Neural cell (in vitro differentiated cells): ENCODE results near the gene LGALS8. TPM values are rescaled to one million over a fixed set of nuclear protein-coding genes. Genes with fewer than 3 reads are reported as not detected.

Source experiments
- H2AFZ ChIP-seq: fragments of 200-600, 300-800 bp; sonication (generic), shearing (Covaris generic); 2 replicates; pipeline ENCODE4 v1.6.0; 2014; ENCODE audit warnings: low read depth, mild to moderate bottlenecking, antibody characterized with exemption, low read length, moderate library complexity
- H3F3A ChIP-seq: fragments of 200-600 bp; shearing (Covaris generic); 2 replicates; pipeline ENCODE4 v1.6.1; 2016; ENCODE audit warnings: mild to moderate bottlenecking, moderate library complexity, mixed read lengths, antibody characterized with exemption, low read length; ENCODE audit not compliant: insufficient read depth, poor library complexity, severe bottlenecking
- H3K27ac ChIP-seq: fragments of 200-600, 300-800 bp; sonication (generic), shearing (Covaris generic); 2 replicates; pipeline ENCODE4 v1.5.1; 2014; ENCODE audit warnings: mild to moderate bottlenecking, low read length, moderate library complexity
- H3K27me3 ChIP-seq: fragments of 300-800, 200-600 bp; sonication (generic), shearing (Covaris generic); 2 replicates; pipeline ENCODE4 v1.6.0; 2014; ENCODE audit warnings: mild to moderate bottlenecking, low read depth, low read length, moderate library complexity; ENCODE audit not compliant: insufficient read depth
- H3K36me3 ChIP-seq: fragments of 300-800, 200-600 bp; sonication (generic), shearing (Covaris generic); 2 replicates; pipeline ENCODE4 v1.5.1; 2014; ENCODE audit warnings: mild to moderate bottlenecking, antibody characterized with exemption, low read length, moderate library complexity; ENCODE audit not compliant: insufficient read depth
- H3K4me2 ChIP-seq: fragments of 300-800, 200-600 bp; sonication (generic), shearing (Covaris generic); 2 replicates; pipeline ENCODE4 v1.6.0; 2014; ENCODE audit warnings: mild to moderate bottlenecking, low read length
- H3K4me3 ChIP-seq: fragments of 300-800, 200-600 bp; sonication (generic), shearing (Covaris generic); 2 replicates; pipeline ENCODE4 v1.5.1; 2014; ENCODE audit warnings: mild to moderate bottlenecking, low read length, moderate library complexity
- H3K79me2 ChIP-seq: fragments of 200-600 bp; shearing (Covaris generic); replicated peaks from 2 replicates; pipeline ENCODE4 v1.6.0; 2014; ENCODE audit warnings: mild to moderate bottlenecking, low read length, moderate library complexity; ENCODE audit not compliant: insufficient read depth
- H3K9ac ChIP-seq: fragments of 300-800, 200-600 bp; sonication (generic), shearing (Covaris generic); 2 replicates; pipeline ENCODE4 v1.6.1; 2016; ENCODE audit warnings: mild to moderate bottlenecking, low read length, mixed read lengths
- H3K9me2 ChIP-seq: fragments of 200-600 bp; shearing (Covaris generic); 2 replicates; pipeline ENCODE4 v1.6.1; 2016; ENCODE audit warnings: mild to moderate bottlenecking, low read length, mixed read lengths; ENCODE audit not compliant: insufficient read depth
- H3K9me3 ChIP-seq: fragments of 200-600, 300-800 bp; sonication (generic), shearing (Covaris generic); 2 replicates; pipeline ENCODE4 v1.6.1; 2016; ENCODE audit warnings: mild to moderate bottlenecking, mixed run types, low read length, moderate library complexity, mixed read lengths
- H4K20me1 ChIP-seq: fragments of 200-600 bp; shearing (Covaris generic); 2 replicates; pipeline ENCODE4 v1.6.1; 2016; ENCODE audit warnings: mild to moderate bottlenecking, mixed run types; ENCODE audit not compliant: insufficient read depth
- CTCF ChIP-seq: fragments of 450-650 bp; IDR thresholded peaks from 2 replicates; pipeline ENCODE4 v1.5.1; 2014; ENCODE audit warnings: antibody characterized with exemption, mild to moderate bottlenecking, moderate library complexity; ENCODE audit not compliant: poor library complexity, severe bottlenecking
- EZH2 ChIP-seq: fragments of 200-600, 300-800 bp; shearing (Covaris generic), sonication (generic); IDR thresholded peaks from 2 replicates; pipeline ENCODE4 v1.6.1; 2014; ENCODE audit warnings: antibody characterized with exemption, low read length, borderline replicate concordance, mild to moderate bottlenecking; ENCODE audit not compliant: insufficient read depth, poor library complexity, severe bottlenecking
- MXI1 ChIP-seq: fragments of 450-650 bp; conservative IDR thresholded peaks from 2 replicates; pipeline ENCODE4 v1.6.1; 2014; ENCODE audit warnings: antibody characterized with exemption, mild to moderate bottlenecking; ENCODE audit not compliant: poor library complexity, severe bottlenecking
- POLR2AphosphoS5 ChIP-seq: IDR thresholded peaks from 2 replicates; pipeline ENCODE4 v1.6.1; 2012
- RAD21 ChIP-seq: fragments of 450-650 bp; conservative IDR thresholded peaks from 2 replicates; pipeline ENCODE4 v1.6.1; 2014; ENCODE audit warnings: antibody characterized with exemption, mild to moderate bottlenecking, moderate library complexity
- SMC3 ChIP-seq: fragments of 450-650 bp; conservative IDR thresholded peaks from 2 replicates; pipeline ENCODE4 v1.6.1; 2014; ENCODE audit warnings: antibody characterized with exemption, mild to moderate bottlenecking, moderate library complexity; ENCODE audit not compliant: poor library complexity
- TAF1 ChIP-seq: IDR thresholded peaks from 2 replicates; pipeline ENCODE4 v1.6.1; 2012; ENCODE audit warnings: low read depth
- polyA plus RNA-seq: library from polyadenylated mRNA; depleted of rRNA; stranded (reverse); fragments of >200 nt; gene quantifications from 2 replicates; pipeline ENCODE4 v1.2.3, GENCODE V29; 2014
- TF ChIP-seq, protein P1 (sequence below): IDR thresholded peaks from 2 replicates; pipeline ENCODE4 v1.6.1; 2012; ENCODE audit warnings: borderline replicate concordance

The LGALS8 gene
- polyA plus RNA-seq, 1 donor from 2014 or later, result 1.0 TPM

- TF ChIP-seq CTCF, result no peak
- TF ChIP-seq POLR2AphosphoS5, result no peak
These were observed 29.1 kb downstream of the LGALS8 start (continued) for GRCh38 chr1:236552901-236553300.

GRCh38 chr1:236553370-236553769 lies 29.6 kb downstream of the LGALS8 start:
- no peak overlapping the region for H3K9ac ChIP-seq
- no peaks in the 10 kb centered on the region for H3K9me3 ChIP-seq
- no peak overlapping the region for H3K4me3 ChIP-seq
- no peaks in the 10 kb centered on the region for H3K9me2 ChIP-seq
- no peaks in the 10 kb centered on the region for H3F3A ChIP-seq
- H3K36me3 ChIP-seq, result peaks cover 13% of the 10 kb centered on the region
- H3K79me2 ChIP-seq, result no peaks in the 10 kb centered on the region
- no peak overlapping the region for H3K27ac ChIP-seq
- no peaks in the 10 kb centered on the region for H3K27me3 ChIP-seq
- no peaks in the 10 kb centered on the region for H4K20me1 ChIP-seq
- no peak for TF ChIP-seq EZH2
- TF ChIP-seq, protein P1, sequence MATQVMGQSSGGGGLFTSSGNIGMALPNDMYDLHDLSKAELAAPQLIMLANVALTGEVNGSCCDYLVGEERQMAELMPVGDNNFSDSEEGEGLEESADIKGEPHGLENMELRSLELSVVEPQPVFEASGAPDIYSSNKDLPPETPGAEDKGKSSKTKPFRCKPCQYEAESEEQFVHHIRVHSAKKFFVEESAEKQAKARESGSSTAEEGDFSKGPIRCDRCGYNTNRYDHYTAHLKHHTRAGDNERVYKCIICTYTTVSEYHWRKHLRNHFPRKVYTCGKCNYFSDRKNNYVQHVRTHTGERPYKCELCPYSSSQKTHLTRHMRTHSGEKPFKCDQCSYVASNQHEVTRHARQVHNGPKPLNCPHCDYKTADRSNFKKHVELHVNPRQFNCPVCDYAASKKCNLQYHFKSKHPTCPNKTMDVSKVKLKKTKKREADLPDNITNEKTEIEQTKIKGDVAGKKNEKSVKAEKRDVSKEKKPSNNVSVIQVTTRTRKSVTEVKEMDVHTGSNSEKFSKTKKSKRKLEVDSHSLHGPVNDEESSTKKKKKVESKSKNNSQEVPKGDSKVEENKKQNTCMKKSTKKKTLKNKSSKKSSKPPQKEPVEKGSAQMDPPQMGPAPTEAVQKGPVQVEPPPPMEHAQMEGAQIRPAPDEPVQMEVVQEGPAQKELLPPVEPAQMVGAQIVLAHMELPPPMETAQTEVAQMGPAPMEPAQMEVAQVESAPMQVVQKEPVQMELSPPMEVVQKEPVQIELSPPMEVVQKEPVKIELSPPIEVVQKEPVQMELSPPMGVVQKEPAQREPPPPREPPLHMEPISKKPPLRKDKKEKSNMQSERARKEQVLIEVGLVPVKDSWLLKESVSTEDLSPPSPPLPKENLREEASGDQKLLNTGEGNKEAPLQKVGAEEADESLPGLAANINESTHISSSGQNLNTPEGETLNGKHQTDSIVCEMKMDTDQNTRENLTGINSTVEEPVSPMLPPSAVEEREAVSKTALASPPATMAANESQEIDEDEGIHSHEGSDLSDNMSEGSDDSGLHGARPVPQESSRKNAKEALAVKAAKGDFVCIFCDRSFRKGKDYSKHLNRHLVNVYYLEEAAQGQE, result no peak
- H3K4me2 ChIP-seq, result no peak overlapping the region
- no peak overlapping the region for H2AFZ ChIP-seq

DNA sequence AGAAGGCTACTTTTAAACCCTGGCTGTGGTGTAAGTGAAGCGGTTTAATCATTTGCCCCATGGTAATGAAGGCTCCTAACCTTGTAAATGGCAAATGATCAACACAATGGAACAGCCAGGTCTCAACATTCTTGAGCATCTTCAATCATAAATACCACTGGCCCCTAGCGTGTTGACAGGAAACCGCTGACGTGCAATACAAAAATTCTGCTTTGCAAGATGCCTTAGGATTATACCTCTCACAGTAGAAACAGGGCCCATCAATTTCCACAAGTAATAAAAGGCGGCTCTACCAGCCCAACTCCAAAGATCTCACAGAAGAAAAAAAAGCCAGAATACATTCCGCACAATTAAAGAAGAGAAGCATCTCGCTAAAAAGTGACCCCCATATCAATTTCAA lies 32.8 kb downstream of the LGALS8 start:
- H3K36me3 ChIP-seq, result peaks cover 14% of the 10 kb centered on the region
- no peak overlapping the region for H3K9ac ChIP-seq

More for the DNA sequence above, 32.8 kb downstream of the LGALS8 start:
- Histone ChIP-seq H3K27me3 (no peaks in the 10 kb centered on the region), H3K27ac (no peak overlapping the region), H3K4me2 (no peak overlapping the region), H4K20me1 (no peaks in the 10 kb centered on the region), H3K4me3 (no peak overlapping the region), H2AFZ (no peak overlapping the region), H3K9me2 (no peaks in the 10 kb centered on the region), H3K79me2 (no peaks in the 10 kb centered on the region), H3F3A (no peaks in the 10 kb centered on the region), H3K9me3 (no peaks in the 10 kb centered on the region)
- TF ChIP-seq TAF1 (no peak), MXI1 (no peak), SMC3 (no peak), RAD21 (no peak), CTCF (no peak), EZH2 (no peak)
